Liver (tissue), 3 donors: ENCODE measurements around the gene FOLR3.

Experiments
- FOXA1 ChIP-seq: IDR thresholded peaks from 2 replicates; pipeline ENCODE4 v1.6.1; 2016; ENCODE audit warnings: antibody characterized with exemption
- FOXA2 ChIP-seq: IDR thresholded peaks from 2 replicates; pipeline ENCODE4 v1.6.1; 2016; ENCODE audit warnings: antibody characterized with exemption
- GABPA ChIP-seq, 2 donors: IDR thresholded peaks in 1 of 2; conservative IDR thresholded peaks in 1 of 2; 2 replicates each; pipeline ENCODE4 v1.6.1; 2016; ENCODE audit warnings: antibody characterized with exemption in 2 of 2, mild to moderate bottlenecking in 1 of 2, moderate library complexity in 1 of 2
- NR2F2 ChIP-seq: IDR thresholded peaks from 2 replicates; pipeline ENCODE4 v1.6.1; 2016; ENCODE audit warnings: antibody characterized with exemption
- RAD21 ChIP-seq, 2 donors: IDR thresholded peaks; 2 replicates each; pipeline ENCODE4 v1.6.1; 2016; ENCODE audit warnings: antibody characterized with exemption in 2 of 2, mild to moderate bottlenecking in 2 of 2
- TAF1 ChIP-seq: conservative IDR thresholded peaks from 2 replicates; pipeline ENCODE4 v1.6.1; 2016; ENCODE audit warnings: antibody characterized with exemption, mild to moderate bottlenecking
- YY1 ChIP-seq: IDR thresholded peaks from 2 replicates; pipeline ENCODE4 v1.6.1; 2016; ENCODE audit warnings: antibody characterized with exemption, mild to moderate bottlenecking
- TF ChIP-seq, protein P1 (sequence below): fragments of 150-350 bp; IDR thresholded peaks from 2 replicates; pipeline ENCODE4 v1.5.1; 2017; ENCODE audit warnings: improper control_type of control experiment, low read depth, low read length; ENCODE audit not compliant: missing input control
- TF ChIP-seq, protein P2 (sequence below): IDR thresholded peaks from 2 replicates; pipeline ENCODE4 v1.6.1; 2016; ENCODE audit warnings: antibody characterized with exemption
- TF ChIP-seq, protein P3 (sequence below): IDR thresholded peaks from 2 replicates; pipeline ENCODE4 v1.6.1; 2016; ENCODE audit warnings: antibody characterized with exemption, mild to moderate bottlenecking
- donor health status: healthy.
- donor health status: healthy.

DNA sequence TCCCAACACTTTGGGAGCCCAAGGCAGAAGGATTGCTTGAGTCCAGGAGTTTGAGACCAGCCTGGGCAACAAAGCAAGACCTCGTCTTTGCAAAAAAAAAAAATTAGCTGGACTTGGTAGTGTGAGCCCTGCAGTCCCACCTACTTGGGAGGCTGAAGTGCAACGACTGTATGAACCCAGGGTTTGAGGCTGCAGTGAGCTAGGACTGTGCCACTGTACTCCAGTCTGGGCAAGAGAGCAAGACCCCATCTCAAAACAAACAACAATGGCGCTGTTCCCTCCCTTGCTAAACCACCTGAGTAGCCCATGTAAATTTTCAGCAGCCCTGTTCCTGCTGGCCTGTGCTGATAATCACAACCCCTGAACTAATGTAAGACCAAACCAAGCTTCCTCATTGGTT, 35.5 kb upstream of the FOLR3 start:
- TF ChIP-seq, protein P1, sequence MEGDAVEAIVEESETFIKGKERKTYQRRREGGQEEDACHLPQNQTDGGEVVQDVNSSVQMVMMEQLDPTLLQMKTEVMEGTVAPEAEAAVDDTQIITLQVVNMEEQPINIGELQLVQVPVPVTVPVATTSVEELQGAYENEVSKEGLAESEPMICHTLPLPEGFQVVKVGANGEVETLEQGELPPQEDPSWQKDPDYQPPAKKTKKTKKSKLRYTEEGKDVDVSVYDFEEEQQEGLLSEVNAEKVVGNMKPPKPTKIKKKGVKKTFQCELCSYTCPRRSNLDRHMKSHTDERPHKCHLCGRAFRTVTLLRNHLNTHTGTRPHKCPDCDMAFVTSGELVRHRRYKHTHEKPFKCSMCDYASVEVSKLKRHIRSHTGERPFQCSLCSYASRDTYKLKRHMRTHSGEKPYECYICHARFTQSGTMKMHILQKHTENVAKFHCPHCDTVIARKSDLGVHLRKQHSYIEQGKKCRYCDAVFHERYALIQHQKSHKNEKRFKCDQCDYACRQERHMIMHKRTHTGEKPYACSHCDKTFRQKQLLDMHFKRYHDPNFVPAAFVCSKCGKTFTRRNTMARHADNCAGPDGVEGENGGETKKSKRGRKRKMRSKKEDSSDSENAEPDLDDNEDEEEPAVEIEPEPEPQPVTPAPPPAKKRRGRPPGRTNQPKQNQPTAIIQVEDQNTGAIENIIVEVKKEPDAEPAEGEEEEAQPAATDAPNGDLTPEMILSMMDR: no peak
- TF ChIP-seq, protein P2, sequence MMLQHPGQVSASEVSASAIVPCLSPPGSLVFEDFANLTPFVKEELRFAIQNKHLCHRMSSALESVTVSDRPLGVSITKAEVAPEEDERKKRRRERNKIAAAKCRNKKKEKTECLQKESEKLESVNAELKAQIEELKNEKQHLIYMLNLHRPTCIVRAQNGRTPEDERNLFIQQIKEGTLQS: no peak
- TF ChIP-seq TAF1: no peak
- TF ChIP-seq NR2F2: no peak
- no peak for TF ChIP-seq YY1
- no peak for TF ChIP-seq RAD21 (IDR thresholded peaks at IDR 0.05)
- TF ChIP-seq FOXA1: no peak
- TF ChIP-seq FOXA2: no peak
- TF ChIP-seq GABPA (IDR thresholded peaks at IDR 0.05 in 1 of 2, conservative IDR thresholded peaks at IDR 0.05 in 1 of 2): no peak
- TF ChIP-seq, protein P3, sequence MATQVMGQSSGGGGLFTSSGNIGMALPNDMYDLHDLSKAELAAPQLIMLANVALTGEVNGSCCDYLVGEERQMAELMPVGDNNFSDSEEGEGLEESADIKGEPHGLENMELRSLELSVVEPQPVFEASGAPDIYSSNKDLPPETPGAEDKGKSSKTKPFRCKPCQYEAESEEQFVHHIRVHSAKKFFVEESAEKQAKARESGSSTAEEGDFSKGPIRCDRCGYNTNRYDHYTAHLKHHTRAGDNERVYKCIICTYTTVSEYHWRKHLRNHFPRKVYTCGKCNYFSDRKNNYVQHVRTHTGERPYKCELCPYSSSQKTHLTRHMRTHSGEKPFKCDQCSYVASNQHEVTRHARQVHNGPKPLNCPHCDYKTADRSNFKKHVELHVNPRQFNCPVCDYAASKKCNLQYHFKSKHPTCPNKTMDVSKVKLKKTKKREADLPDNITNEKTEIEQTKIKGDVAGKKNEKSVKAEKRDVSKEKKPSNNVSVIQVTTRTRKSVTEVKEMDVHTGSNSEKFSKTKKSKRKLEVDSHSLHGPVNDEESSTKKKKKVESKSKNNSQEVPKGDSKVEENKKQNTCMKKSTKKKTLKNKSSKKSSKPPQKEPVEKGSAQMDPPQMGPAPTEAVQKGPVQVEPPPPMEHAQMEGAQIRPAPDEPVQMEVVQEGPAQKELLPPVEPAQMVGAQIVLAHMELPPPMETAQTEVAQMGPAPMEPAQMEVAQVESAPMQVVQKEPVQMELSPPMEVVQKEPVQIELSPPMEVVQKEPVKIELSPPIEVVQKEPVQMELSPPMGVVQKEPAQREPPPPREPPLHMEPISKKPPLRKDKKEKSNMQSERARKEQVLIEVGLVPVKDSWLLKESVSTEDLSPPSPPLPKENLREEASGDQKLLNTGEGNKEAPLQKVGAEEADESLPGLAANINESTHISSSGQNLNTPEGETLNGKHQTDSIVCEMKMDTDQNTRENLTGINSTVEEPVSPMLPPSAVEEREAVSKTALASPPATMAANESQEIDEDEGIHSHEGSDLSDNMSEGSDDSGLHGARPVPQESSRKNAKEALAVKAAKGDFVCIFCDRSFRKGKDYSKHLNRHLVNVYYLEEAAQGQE: no peak
